Measurements from ENCODE around the gene SAFB.

Gene SAFB

DNA sequence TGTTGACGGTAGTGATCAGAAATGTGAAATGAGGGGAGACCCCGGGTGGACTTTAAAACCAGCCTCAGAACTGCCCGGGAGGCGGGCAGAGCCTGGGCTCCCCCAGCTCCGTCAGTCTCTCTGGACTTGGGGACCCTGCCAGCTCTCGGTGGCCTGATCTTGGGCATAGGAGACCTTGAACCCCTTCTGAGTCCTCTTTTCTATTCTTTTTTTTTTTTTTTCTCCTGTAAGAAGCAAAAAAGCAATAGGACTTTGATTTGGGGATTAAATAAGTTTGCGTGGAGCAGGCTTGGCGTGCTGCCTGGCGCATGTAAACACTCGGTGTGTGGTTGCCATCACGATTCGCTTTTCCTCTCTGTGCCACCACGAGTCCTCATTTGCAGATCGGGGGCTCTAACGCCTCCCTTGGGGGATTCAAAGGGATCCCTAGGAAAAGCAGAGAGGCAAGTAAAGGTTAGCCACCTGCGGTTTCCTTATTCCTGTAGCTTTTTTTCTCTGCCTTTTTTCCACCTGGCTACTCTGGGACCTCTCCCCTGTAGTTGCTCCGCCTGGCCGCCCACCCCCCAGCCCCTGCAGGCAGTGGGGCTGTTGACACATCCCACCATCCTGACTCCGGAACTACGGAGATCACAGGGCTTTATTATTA, 1.3 kb downstream of the SAFB start:
- no peaks in the 10 kb centered on the region for H3K9me3 Mint-ChIP-seq
- peaks cover 63 to 65% of the 10 kb centered on the region in 2 donors for H3K4me1 Mint-ChIP-seq (ENCODE audit: low read depth in 2 of 2)
- H3K36me3 Mint-ChIP-seq (ENCODE audit: insufficient read depth) = peaks cover 80% of the 10 kb centered on the region
- DNase-seq = peak in 2 of 3 experiments; percentile 4 to 11
- no peaks in the 10 kb centered on the region for H3K27me3 Mint-ChIP-seq
- H3K4me3 Mint-ChIP-seq = peak overlapping the region; percentile 100
- H3K27ac Mint-ChIP-seq = peak overlapping the region; percentile 100
- no peak for ATAC-seq (replicated peaks)

DNA sequence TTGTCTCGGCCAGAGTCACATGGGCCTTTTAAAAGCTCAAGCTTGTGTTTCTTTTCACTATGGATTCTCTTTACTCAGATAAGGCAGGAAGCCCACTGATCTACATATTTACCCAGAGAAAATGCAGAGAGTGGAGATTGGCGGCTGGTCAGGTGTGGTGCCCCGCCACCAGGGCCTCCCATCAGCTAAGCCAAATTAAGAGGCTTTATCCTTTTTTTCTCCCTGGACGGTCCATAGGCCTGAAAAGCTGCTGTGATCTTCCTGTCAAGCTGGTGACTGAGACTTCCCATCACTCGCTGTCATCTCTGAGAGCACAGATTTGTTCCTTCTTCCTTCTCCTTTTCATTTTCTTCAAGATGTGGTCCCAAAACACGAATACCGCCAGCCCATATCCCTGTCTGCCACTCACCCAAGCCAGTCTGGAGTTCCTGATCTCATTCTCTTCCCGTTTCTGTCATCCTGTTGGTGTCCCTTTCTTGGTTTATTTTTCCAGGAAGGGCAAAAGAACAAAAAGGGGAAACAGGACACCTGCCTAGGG, 1.9 kb downstream of the SAFB start:
- H3K36me3 Mint-ChIP-seq (ENCODE audit: insufficient read depth) = peaks cover 75% of the 10 kb centered on the region
- DNase-seq = no peak
- H3K27ac Mint-ChIP-seq = peak overlapping the region; percentile 100
- no peaks in the 10 kb centered on the region for H3K27me3 Mint-ChIP-seq
- no peaks in the 10 kb centered on the region for H3K9me3 Mint-ChIP-seq
- H3K4me1 Mint-ChIP-seq (ENCODE audit: low read depth in 2 of 2) = peaks cover 61 to 63% of the 10 kb centered on the region in 2 donors
- no peak for ATAC-seq (replicated peaks)
- peak overlapping the region; percentile 100 for H3K4me3 Mint-ChIP-seq

DNA sequence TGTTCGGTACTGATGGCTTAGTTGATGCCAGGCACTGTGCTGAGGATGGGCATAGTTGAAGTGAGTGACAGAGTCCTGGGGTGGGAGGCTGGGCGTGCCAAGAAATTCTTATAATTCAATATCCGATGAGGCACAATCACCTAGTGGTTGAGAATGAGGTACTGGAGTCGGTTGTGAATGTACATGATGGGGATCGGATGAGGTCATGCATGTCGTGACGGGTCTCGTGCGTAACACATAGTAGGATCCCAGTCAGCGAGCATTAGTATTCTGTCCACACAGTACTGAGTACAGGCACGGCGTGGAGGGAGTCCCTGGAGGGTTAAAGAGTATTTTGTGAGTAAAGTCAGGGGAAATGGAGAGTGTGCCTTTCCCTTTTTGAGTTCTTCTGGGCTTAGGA, 2.8 kb downstream of the SAFB start:
- peaks cover 58 to 59% of the 10 kb centered on the region in 2 donors for H3K4me1 Mint-ChIP-seq (ENCODE audit: low read depth in 2 of 2)
- H3K36me3 Mint-ChIP-seq (ENCODE audit: insufficient read depth) = peaks cover 76% of the 10 kb centered on the region
- H3K4me3 Mint-ChIP-seq = peak overlapping the region; percentile 100
- no peaks in the 10 kb centered on the region for H3K27me3 Mint-ChIP-seq
- no peak for DNase-seq
- peak overlapping the region; percentile 38 to 100 for H3K27ac Mint-ChIP-seq
- no peak for ATAC-seq (replicated peaks)
- H3K9me3 Mint-ChIP-seq = no peaks in the 10 kb centered on the region

DNA sequence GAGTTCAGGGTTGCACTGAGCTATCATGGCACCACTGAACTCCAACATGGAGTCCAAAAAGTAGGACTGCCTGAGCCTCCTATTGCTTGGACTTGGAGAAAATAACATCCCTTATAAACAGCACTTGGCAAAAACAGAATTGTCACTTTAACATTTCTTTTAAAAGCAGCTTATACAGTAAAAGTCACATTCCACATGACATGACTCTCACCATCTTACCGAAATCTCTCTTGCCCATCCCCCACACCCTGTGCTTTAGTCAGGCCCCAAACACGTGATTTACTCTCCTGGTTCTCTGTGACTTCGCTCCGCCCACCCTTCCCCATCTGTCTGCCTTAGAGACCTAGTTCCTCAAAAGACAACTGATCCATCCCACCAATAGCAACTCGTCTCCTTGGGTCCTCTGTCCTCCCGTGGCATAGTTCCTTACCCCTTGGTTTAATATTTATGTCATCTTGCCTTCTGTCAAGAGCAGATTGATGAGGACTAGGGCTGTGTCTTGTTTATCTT, 4.6 kb downstream of the SAFB start:
- no peaks in the 10 kb centered on the region for H3K27me3 Mint-ChIP-seq
- DNase-seq (no peak), ATAC-seq (replicated peaks) (no peak)
- H3K4me1 Mint-ChIP-seq (ENCODE audit: low read depth in 2 of 2) = peaks cover 58 to 69% of the 10 kb centered on the region in 2 donors
- peak overlapping the region; percentile 45 to 82 for H3K27ac Mint-ChIP-seq
- H3K36me3 Mint-ChIP-seq (ENCODE audit: insufficient read depth) = peaks cover 74% of the 10 kb centered on the region
- H3K9me3 Mint-ChIP-seq = no peaks in the 10 kb centered on the region
- peak overlapping the region; percentile 39 to 43 for H3K4me3 Mint-ChIP-seq

DNA sequence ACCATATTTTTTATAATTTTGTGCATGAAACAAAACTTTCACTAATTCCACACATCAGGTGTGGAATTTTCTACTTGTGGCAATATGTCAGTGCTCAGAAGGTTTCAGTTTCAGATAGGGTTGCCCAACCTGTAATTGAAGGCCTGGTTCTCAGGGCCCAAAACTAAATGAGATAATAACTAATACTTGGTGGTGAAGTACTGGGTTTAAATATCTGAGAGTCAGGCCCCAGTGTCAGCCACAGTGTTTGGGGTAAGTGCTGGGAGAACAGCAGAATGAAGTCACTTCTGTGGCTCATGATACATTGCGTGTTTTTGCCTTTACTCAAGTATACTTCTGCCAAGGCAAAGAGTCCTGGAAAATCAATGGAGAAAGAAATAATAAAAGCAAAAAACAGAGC, 5.6 kb downstream of the SAFB start:
- H3K27me3 Mint-ChIP-seq = no peaks in the 10 kb centered on the region
- ATAC-seq (replicated peaks) (no peak), DNase-seq (no peak)
- peaks cover 70% of the 10 kb centered on the region for H3K36me3 Mint-ChIP-seq (ENCODE audit: insufficient read depth)
- peaks cover 54 to 76% of the 10 kb centered on the region in 2 donors for H3K4me1 Mint-ChIP-seq (ENCODE audit: low read depth in 2 of 2)
- H3K27ac Mint-ChIP-seq = peak overlapping the region; percentile 49 to 55
- peak overlapping the region in 1 of 2 donors; percentile 20 for H3K4me3 Mint-ChIP-seq
- no peaks in the 10 kb centered on the region for H3K9me3 Mint-ChIP-seq

DNA sequence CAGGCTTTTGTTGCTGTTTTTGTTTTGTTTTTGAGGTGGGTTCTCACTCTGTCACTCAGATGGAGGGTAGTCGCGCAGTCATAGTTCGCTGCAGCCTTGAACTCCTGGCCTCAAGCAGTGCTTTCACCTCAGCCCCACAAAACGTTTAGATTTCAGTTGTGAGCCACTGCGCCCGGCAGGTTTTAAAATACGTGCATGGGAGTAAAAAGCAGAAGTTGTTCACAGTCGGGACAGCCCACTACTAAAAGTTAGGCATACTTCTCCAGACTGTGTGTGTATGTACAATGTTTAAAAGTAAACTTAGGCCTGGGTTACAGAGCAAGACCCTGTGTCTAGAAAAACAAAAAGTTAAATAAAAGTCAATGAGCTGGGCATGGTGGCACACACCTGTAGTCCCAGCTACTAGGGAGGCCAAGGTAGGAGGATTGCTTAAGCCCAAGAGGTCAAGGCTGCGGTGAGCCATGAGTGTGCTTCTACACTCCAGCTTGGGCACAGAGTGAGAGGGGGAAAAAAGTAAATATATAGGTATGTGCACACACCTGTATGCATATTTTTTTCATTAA, 6.1 kb downstream of the SAFB start:
- H3K27me3 Mint-ChIP-seq = no peaks in the 10 kb centered on the region

DNA sequence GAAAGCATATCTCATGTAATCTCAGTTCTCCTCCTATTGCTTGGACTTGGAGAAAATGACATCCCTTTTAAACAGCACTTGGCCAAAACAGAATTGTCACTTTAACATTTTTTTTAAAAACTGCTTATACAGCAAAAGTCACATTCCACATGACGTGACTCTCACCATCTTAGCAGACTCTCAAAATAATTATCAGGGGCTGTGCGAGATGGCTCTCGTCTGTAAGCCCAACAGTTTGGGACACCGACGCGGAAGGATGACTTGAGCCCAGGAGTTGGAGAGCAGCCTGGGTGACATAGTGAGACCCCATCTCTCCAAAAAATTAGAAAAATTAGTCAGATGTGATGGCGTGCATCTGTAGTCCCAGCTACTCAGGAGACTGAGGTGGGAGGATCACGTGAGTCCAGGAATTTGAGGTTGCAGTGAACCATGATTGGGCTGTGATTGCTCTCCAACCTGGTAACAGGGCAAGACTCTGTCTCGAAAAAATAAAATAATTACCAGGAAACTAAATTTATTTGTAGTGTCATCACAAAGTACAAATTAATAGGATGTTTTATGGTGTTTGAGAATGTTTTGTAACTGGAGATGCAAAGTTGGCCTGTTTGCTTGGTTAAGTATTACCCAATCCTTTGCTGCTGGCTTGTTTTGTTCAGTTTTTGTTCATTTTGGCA, 8.8 kb downstream of the SAFB start:
- H3K4me3 Mint-ChIP-seq = peak overlapping the region in 1 of 2 donors; percentile 41
- no peaks in the 10 kb centered on the region for H3K9me3 Mint-ChIP-seq
- H3K27ac Mint-ChIP-seq = peak overlapping the region in 1 of 2 donors; percentile 51
- no peaks in the 10 kb centered on the region for H3K27me3 Mint-ChIP-seq
- DNase-seq (no peak), ATAC-seq (replicated peaks) (no peak)
- peaks cover 52% of the 10 kb centered on the region for H3K36me3 Mint-ChIP-seq (ENCODE audit: insufficient read depth)
- H3K4me1 Mint-ChIP-seq (ENCODE audit: low read depth in 2 of 2) = peaks cover 41 to 66% of the 10 kb centered on the region in 2 donors

More for the DNA sequence above, 6.1 kb downstream of the SAFB start:
- Mint-ChIP-seq H3K27ac (peak overlapping the region in 1 of 2 donors; percentile 55), H3K4me3 (peak overlapping the region in 1 of 2 donors; percentile 20), H3K36me3 (ENCODE audit: insufficient read depth) (peaks cover 65% of the 10 kb centered on the region), H3K9me3 (no peaks in the 10 kb centered on the region), H3K4me1 (ENCODE audit: low read depth in 2 of 2) (peaks cover 52 to 77% of the 10 kb centered on the region in 2 donors)
- DNase-seq (no peak), ATAC-seq (replicated peaks) (peak; percentile 31)

DNA sequence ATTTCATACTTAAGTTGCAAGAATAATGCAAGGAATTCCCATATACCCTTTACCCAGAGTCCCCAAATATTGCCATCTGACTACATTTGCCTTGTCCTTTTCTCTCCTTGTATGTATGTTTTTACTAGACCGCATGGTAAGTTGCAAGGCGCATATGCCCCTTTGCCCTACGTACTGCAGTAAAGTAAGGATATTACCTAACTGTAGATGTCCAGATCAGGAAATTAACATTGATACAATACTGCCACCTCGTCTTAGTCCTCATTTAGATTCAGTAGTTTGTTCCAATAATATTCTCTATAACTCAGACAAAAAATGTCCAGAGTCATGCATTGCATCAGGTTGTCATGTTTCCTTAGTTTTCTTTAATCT, 9.3 kb downstream of the SAFB start:
- H3K4me1 Mint-ChIP-seq (ENCODE audit: low read depth in 2 of 2) = peaks cover 41 to 66% of the 10 kb centered on the region in 2 donors
- no peaks in the 10 kb centered on the region for H3K27me3 Mint-ChIP-seq
- ATAC-seq (replicated peaks) (no peak), DNase-seq (no peak)
- no peak overlapping the region for H3K4me3 Mint-ChIP-seq
- H3K36me3 Mint-ChIP-seq (ENCODE audit: insufficient read depth) = peaks cover 53% of the 10 kb centered on the region
- peak overlapping the region in 1 of 2 donors; percentile 51 for H3K27ac Mint-ChIP-seq
- no peaks in the 10 kb centered on the region for H3K9me3 Mint-ChIP-seq

DNA sequence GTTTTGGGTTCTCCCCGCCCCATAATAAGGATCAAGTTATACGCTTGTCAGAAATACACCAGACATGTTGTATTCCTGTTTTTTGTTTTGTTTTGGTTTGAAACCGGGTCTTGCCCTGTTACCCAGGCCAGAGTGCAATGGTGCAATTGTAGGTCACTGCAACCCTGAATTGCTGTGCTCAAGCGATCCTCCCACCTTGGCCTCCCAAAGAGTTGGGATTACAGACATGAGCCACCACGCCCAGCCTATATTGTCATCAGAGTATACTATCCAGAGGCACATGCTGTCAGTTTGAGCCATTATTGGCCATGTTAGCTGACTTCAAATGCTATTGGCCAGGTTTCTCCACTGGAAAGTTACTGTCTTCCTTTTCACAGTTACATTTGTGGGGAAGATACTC, 9.8 kb downstream of the SAFB start:
- no peaks in the 10 kb centered on the region for H3K27me3 Mint-ChIP-seq
- peaks cover 41 to 64% of the 10 kb centered on the region in 2 donors for H3K4me1 Mint-ChIP-seq (ENCODE audit: low read depth in 2 of 2)
- H3K36me3 Mint-ChIP-seq (ENCODE audit: insufficient read depth) = peaks cover 52% of the 10 kb centered on the region
- no peaks in the 10 kb centered on the region for H3K9me3 Mint-ChIP-seq
- DNase-seq (no peak), ATAC-seq (replicated peaks) (no peak)
- H3K27ac Mint-ChIP-seq = no peak overlapping the region
- H3K4me3 Mint-ChIP-seq = peak overlapping the region in 1 of 2 donors; percentile 10

DNA sequence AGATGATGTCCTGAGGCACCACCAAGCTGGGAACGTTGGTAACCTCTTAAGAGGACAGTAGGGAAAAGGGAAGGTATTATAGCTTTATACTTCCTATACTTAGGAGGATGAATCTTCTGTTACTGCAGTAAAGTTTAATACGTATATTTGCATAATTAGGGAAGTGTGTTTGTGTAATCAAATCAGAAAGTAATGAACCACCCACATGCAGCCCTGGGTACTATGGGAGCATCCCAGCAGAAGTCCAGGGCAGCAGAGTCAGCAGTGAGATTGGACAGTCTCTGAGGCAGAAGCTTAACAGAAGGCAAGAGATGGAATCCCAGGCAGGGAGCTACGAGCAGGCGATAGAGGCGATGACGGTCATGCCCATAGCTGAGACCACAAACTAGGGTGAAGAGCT, 12.5 kb downstream of the SAFB start:
- H3K9me3 Mint-ChIP-seq = no peaks in the 10 kb centered on the region
- no peak for ATAC-seq (replicated peaks)
- no peak for DNase-seq
- no peaks in the 10 kb centered on the region for H3K27me3 Mint-ChIP-seq
- H3K27ac Mint-ChIP-seq = peak overlapping the region in 1 of 2 donors; percentile 75
- H3K4me3 Mint-ChIP-seq = no peak overlapping the region
- peaks cover 45% of the 10 kb centered on the region for H3K36me3 Mint-ChIP-seq (ENCODE audit: insufficient read depth)
- H3K4me1 Mint-ChIP-seq (ENCODE audit: low read depth in 2 of 2) = peaks cover 33 to 57% of the 10 kb centered on the region in 2 donors

DNA sequence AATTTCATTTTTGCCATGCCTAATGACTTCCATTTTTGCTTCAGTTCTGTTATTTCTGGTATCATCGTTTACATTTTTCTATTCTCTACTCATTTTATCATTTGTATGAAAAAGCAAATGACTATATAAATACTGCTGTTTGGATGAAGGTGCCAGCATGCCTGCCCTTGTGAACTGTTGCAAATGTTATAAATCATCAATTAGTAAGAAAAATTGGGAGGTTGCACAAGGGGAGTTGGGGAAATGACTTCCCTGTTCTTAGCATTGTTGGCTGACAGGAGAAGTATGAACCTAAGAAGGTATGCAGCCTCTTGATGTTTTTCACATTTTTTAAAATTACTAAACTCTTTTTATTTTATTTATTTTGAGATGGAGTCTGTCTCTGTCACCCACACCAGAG, 15.1 kb downstream of the SAFB start:
- Mint-ChIP-seq H3K36me3 (ENCODE audit: insufficient read depth) (peaks cover 58% of the 10 kb centered on the region), H3K4me1 (ENCODE audit: low read depth in 2 of 2) (peaks cover 23 to 43% of the 10 kb centered on the region in 2 donors), H3K9me3 (no peaks in the 10 kb centered on the region), H3K4me3 (no peak overlapping the region), H3K27ac (peak overlapping the region in 1 of 2 donors; percentile 44), H3K27me3 (no peaks in the 10 kb centered on the region)
- no peak for DNase-seq
- no peak for ATAC-seq (replicated peaks)

DNA sequence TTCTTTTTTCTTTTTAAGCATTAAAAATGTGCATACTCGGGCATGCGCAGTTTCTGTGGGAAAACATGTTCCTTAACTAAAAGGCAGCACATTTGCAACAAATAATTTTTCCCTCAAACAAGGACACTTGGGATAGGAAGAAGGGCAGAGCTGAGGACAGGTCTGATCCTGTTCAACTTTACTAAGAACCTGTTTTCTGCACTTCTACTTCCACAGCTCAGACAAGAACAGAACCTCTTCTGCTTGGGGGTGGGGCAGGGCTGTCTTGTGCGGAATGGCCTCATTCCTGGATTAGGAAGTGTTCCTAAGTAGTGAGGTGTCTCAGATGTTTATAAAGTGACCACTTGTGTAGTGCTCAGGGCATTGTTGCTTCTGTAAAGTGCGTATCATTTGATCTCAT, 18.3 kb downstream of the SAFB start:
- ATAC-seq (replicated peaks) (no peak), DNase-seq (no peak)
- no peaks in the 10 kb centered on the region for H3K27me3 Mint-ChIP-seq
- peak overlapping the region in 1 of 2 donors; percentile 62 for H3K27ac Mint-ChIP-seq
- H3K9me3 Mint-ChIP-seq = no peaks in the 10 kb centered on the region
- H3K36me3 Mint-ChIP-seq (ENCODE audit: insufficient read depth) = peaks cover 76% of the 10 kb centered on the region
- H3K4me3 Mint-ChIP-seq = no peak overlapping the region
- peaks cover 21 to 44% of the 10 kb centered on the region in 2 donors for H3K4me1 Mint-ChIP-seq (ENCODE audit: low read depth in 2 of 2)

DNA sequence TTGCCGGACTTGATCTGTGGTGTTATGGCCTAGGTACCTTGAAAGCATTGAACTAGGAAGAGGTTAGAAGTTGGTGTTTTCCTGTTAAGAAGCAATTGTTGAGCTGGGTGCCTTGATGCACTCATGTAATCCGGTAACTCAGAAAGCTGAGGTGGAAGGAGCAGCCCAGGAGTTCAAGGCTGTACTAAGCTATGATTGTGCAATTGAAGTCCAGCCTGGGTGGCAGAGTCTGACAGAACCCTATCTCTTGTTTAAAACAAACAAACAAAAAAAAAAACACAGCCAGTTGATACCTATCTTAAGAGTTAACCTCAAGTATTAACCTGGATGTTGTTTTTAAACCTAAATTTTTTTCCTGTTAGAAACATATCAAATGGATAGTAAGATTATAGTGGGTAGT, 19.3 kb downstream of the SAFB start:
- ATAC-seq (replicated peaks) (no peak), DNase-seq (no peak)
- no peak overlapping the region for H3K4me3 Mint-ChIP-seq
- peak overlapping the region in 1 of 2 donors; percentile 1 for H3K27ac Mint-ChIP-seq
- no peaks in the 10 kb centered on the region for H3K27me3 Mint-ChIP-seq
- H3K4me1 Mint-ChIP-seq (ENCODE audit: low read depth in 2 of 2) = peaks cover 26 to 44% of the 10 kb centered on the region in 2 donors
- no peaks in the 10 kb centered on the region for H3K9me3 Mint-ChIP-seq
- H3K36me3 Mint-ChIP-seq (ENCODE audit: insufficient read depth) = peaks cover 85% of the 10 kb centered on the region
